T-helper 17 cell (primary cell): ENCODE data around the gene EHD3. TPM values are rescaled to one million over a fixed set of nuclear protein-coding genes. Genes with fewer than 3 reads are reported as not detected.

Source experiments
- ATAC-seq: fragments of 150-1000 bp; cut with Tn5 transposase; 2 replicates; pipeline ENCODE4 v1.10.0; 2021; ENCODE audit warnings: mild to moderate bottlenecking, moderate library complexity
- DNase-seq, 3 donors: peaks; one replicate each; pipeline versions ENCODE4 v3.0.0 to v3.0.0-alpha.2; 2020 to 2021
- H3K9me3 ChIP-seq: one replicate; pipeline ENCODE4 v1.7.0; 2013; ENCODE audit warnings: low read length, mild to moderate bottlenecking; ENCODE audit not compliant: control insufficient read depth, poor library complexity, severe bottlenecking
- H3K27ac Mint-ChIP-seq: one replicate; pipeline ENCODE4 v1.8.0; 2022; ENCODE audit warnings: mild to moderate bottlenecking, moderate library complexity, mixed read lengths
- H3K27me3 Mint-ChIP-seq: one replicate; pipeline ENCODE4 v1.8.0; 2022; ENCODE audit warnings: mixed read lengths
- H3K36me3 Mint-ChIP-seq: one replicate; pipeline ENCODE4 v1.8.0; 2022; ENCODE audit warnings: low read depth, mixed read lengths
- H3K4me1 Mint-ChIP-seq: one replicate; pipeline ENCODE4 v1.8.0; 2022; ENCODE audit warnings: mild to moderate bottlenecking, mixed read lengths
- H3K4me3 Mint-ChIP-seq: one replicate; pipeline ENCODE4 v1.8.0; 2022; ENCODE audit warnings: mild to moderate bottlenecking, moderate library complexity, mixed read lengths
- total RNA-seq, 4 donors: library from RNA in 2 of 4; stranded (reverse) in 2 of 4; gene quantifications; one replicate each; pipeline ENCODE4 v1.2.3 and lab custom pipeline; 2022 to 2026

The EHD3 gene
- total RNA-seq, 2 donors from 2014 or later: 3.9 to 23.5 TPM

DNA sequence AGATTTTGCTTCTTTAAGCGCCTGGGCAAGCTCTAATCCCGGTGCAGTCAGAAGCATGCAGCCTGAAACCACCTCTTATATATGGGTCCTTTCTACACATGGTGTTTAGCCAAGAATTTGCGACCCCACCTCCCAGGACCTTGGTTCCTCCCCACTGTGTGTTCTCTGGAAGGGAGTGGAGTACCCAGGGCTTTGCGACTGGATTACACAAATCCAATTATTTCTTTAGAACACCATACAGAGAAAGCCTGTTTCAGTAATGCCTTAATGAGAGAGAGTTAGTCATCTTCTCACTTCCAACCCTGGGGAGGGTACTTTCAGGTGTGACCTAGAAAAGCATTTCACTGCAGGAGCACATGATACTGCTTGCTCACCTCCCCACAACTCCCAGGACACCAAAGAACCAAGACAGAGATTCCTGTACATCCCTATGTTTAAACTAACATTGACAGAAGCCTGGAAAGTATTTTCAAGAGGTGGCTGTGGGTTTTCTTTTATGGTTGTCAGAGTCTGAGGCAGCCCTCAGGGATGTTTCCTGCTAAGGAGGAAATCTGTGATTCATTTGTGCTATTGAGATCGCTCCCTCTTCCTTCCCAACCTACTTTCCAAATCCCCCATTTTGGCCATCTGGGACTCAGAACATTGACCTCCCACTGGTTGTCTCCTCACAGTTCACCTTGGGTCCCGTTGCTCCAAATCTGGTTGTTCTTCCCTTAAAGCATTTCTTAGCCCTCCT lies 16.3 kb upstream of the EHD3 start, which contains the start of gene CAPN14:
Gene CAPN14, minus strand, starts transcription at position 51 of the 736 bp plus-strand sequence. CDS start 12,068 bp downstream, outside the sequence.
- ATAC-seq: no peak
- Mint-ChIP-seq H3K4me3 (no peak within 1 kb of the TSS), H3K27me3 (peaks cover 36% of the 10 kb centered on the region), H3K4me1 (peaks cover 2% of the 10 kb centered on the region), H3K36me3 (peaks cover 2% of the 10 kb centered on the region), H3K27ac (no peak within 1 kb of the TSS)
- no peaks in the 10 kb centered on the region for H3K9me3 ChIP-seq
- no peak for DNase-seq

DNA sequence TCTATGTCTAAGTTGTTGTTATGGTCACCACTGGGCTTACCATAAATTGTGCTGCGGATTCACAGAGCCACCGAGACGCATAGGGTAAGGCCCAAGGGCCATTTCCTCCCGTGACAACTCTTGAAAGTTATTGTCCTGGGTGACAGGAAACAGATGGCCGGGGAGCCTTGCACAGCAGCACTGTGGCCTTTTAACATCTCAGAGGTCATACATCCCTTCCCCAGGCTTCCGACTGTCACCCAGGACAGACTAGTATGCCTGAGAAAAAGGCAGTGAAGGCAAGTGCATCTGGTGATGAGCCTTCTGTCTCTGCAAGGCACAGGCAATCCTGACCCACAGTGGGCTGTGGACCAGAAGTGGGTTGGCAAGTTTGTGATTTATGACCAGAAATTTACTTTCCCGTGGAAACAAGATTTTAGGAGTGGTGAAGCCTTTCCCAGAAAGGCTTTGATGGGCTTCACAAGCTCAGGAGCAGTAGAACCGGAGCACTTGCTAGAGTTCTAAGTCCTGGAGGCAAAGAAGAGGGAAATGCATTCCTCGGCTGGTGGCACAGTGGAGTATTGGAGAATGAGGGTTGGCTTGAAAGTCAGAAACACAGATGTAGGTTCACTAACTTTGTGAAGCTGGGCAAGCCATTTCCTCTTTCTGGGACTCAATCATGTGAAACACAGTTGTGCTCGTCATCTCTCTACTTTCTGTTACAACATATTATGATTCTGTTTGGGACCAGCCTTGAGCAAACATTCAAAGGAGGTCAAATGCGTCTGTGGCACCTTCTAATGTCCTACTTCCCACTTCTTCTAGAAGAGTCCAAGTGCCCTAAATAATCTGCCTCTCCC lies 14.6 kb upstream of the EHD3 start:
- H3K9me3 ChIP-seq: no peaks in the 10 kb centered on the region
- ATAC-seq (peak; percentile 77), DNase-seq (no peak)
- Mint-ChIP-seq H3K36me3 (peaks cover 2% of the 10 kb centered on the region), H3K4me1 (peaks cover 2% of the 10 kb centered on the region), H3K27me3 (peaks cover 52% of the 10 kb centered on the region), H3K27ac (peak overlapping the region; percentile 51), H3K4me3 (peak overlapping the region; percentile 37)

DNA sequence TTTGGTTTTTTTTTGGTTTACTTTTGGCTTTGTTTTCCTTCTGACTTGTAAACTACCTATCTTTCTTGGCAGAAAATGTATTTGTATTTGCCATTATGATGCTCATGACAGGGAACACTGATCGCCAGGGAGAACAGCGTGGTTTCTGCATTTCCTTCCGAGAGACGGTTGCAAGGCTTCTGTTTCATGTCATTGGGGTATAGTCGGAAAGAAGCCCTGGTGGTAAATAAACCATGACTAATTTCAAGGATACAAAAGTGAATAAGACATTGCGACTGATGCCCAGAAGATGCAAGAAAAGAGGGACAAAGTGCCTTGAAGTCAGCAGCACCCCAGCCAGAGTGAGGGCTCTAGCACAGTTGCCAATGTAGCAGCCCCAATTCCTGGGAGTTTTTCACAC lies 12.4 kb upstream of the EHD3 start:
- H3K4me1 Mint-ChIP-seq: peaks cover 2% of the 10 kb centered on the region
- ATAC-seq (no peak), DNase-seq (no peak)
- H3K27me3 Mint-ChIP-seq: peaks cover 55% of the 10 kb centered on the region
- H3K36me3 Mint-ChIP-seq: peaks cover 2% of the 10 kb centered on the region
- H3K27ac Mint-ChIP-seq: no peak overlapping the region
- H3K4me3 Mint-ChIP-seq: no peak overlapping the region
- no peaks in the 10 kb centered on the region for H3K9me3 ChIP-seq

GRCh38 chr2:31222071-31222470 lies 11.9 kb upstream of the EHD3 start:
- H3K27me3 Mint-ChIP-seq: peaks cover 60% of the 10 kb centered on the region
- peaks cover 2% of the 10 kb centered on the region for H3K4me1 Mint-ChIP-seq
- no peak overlapping the region for H3K27ac Mint-ChIP-seq
- no peak overlapping the region for H3K4me3 Mint-ChIP-seq
- no peaks in the 10 kb centered on the region for H3K9me3 ChIP-seq
- peaks cover 2% of the 10 kb centered on the region for H3K36me3 Mint-ChIP-seq
- DNase-seq (no peak), ATAC-seq (no peak)

- ATAC-seq (no peak), DNase-seq (no peak)
- Mint-ChIP-seq H3K27me3 (peaks cover 70% of the 10 kb centered on the region), H3K4me3 (no peak overlapping the region), H3K27ac (no peak overlapping the region), H3K4me1 (peaks cover 2% of the 10 kb centered on the region), H3K36me3 (peaks cover 4% of the 10 kb centered on the region)
- H3K9me3 ChIP-seq: no peaks in the 10 kb centered on the region
Measured at GRCh38 chr2:31223026-31223425, 10.9 kb upstream of the EHD3 start.

DNA sequence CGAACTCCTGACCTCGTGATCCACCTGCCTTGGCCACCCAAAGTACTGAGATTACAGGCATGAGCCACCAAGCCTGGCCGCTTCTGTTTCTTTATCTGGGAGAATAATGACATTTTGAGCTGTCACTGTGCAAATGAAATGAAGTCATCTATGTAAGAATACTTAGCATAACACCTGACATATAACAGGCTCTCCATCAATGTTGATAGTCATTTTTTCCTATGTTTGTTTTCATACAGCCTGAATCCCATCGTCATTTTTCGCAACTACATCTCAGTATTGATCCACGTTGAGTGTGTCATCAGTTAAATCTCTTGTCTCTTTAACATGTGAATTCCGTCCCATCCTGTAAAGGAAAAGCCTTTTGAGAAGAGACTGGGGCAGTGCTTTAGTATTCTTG lies 10.2 kb upstream of the EHD3 start:
- no peak for ATAC-seq
- peaks cover 4% of the 10 kb centered on the region for H3K36me3 Mint-ChIP-seq
- no peak overlapping the region for H3K27ac Mint-ChIP-seq
- peaks cover 2% of the 10 kb centered on the region for H3K4me1 Mint-ChIP-seq
- no peak overlapping the region for H3K4me3 Mint-ChIP-seq
- peaks cover 71% of the 10 kb centered on the region for H3K27me3 Mint-ChIP-seq
- DNase-seq: no peak
- no peaks in the 10 kb centered on the region for H3K9me3 ChIP-seq

DNA sequence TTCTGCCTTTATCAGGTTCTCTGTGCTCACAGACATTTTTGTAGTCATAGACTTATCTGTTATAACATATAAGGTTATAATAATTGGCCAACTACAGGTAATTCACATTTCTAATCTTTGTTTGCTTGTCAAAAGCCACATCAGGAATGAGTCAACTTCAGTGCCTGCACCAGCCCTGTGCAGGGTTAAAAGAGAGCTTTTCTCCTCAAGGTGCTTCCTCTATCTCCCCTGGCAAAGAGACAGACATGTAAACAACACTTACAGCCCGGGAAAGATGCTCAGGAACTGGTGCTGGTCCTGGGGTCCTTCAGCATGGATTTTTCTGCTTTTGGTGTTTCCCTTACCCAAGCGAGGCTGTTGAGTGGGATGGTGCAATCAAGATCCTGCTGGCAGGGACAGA lies 7.7 kb upstream of the EHD3 start:
- H3K27ac Mint-ChIP-seq: no peak overlapping the region
- DNase-seq (no peak), ATAC-seq (no peak)
- H3K27me3 Mint-ChIP-seq: peaks cover 62% of the 10 kb centered on the region
- peaks cover 2% of the 10 kb centered on the region for H3K4me1 Mint-ChIP-seq
- peaks cover 4% of the 10 kb centered on the region for H3K36me3 Mint-ChIP-seq
- H3K4me3 Mint-ChIP-seq: no peak overlapping the region
- no peaks in the 10 kb centered on the region for H3K9me3 ChIP-seq

GRCh38 chr2:31227110-31227509 lies 6.8 kb upstream of the EHD3 start:
- no peak for ATAC-seq
- DNase-seq: no peak
- Mint-ChIP-seq H3K36me3 (peaks cover 2% of the 10 kb centered on the region), H3K27me3 (peaks cover 56% of the 10 kb centered on the region), H3K4me3 (no peak overlapping the region), H3K4me1 (peaks cover 2% of the 10 kb centered on the region), H3K27ac (no peak overlapping the region)
- no peaks in the 10 kb centered on the region for H3K9me3 ChIP-seq

GRCh38 chr2:31227711-31228125 lies 6.2 kb upstream of the EHD3 start:
- ATAC-seq (no peak), DNase-seq (no peak)
- no peaks in the 10 kb centered on the region for H3K9me3 ChIP-seq
- Mint-ChIP-seq H3K4me3 (no peak overlapping the region), H3K36me3 (peaks cover 2% of the 10 kb centered on the region), H3K27me3 (peaks cover 50% of the 10 kb centered on the region), H3K4me1 (peaks cover 3% of the 10 kb centered on the region), H3K27ac (no peak overlapping the region)

- ATAC-seq: no peak
- H3K27ac Mint-ChIP-seq: no peak overlapping the region
- DNase-seq: no peak
- H3K4me3 Mint-ChIP-seq: no peak overlapping the region
- H3K36me3 Mint-ChIP-seq: peaks cover 2% of the 10 kb centered on the region
- no peaks in the 10 kb centered on the region for H3K9me3 ChIP-seq
- peaks cover 11% of the 10 kb centered on the region for H3K4me1 Mint-ChIP-seq
- H3K27me3 Mint-ChIP-seq: peaks cover 41% of the 10 kb centered on the region
Measured at GRCh38 chr2:31228717-31229116, 5.2 kb upstream of the EHD3 start.

DNA sequence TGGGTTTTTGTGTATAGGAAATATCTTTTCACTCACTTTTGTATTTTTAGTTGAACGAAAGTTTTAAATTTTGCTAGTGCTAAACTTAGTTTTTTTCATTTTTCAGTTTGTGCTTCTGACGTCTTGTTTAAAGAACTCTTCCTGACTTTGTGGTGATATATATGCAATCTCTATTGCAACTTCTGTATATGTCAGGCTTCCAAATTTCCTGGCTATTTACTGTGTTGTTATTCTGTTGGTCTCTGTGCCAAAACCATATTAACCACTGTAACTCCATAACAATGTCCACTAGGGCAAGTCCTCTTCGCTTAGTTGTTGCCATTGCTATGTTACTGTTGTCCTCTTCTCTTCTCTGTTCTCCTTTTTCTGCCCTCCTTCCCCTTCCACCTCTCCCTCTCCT lies 3.2 kb upstream of the EHD3 start:
- Mint-ChIP-seq H3K27ac (no peak overlapping the region), H3K36me3 (peaks cover 2% of the 10 kb centered on the region)

DNA sequence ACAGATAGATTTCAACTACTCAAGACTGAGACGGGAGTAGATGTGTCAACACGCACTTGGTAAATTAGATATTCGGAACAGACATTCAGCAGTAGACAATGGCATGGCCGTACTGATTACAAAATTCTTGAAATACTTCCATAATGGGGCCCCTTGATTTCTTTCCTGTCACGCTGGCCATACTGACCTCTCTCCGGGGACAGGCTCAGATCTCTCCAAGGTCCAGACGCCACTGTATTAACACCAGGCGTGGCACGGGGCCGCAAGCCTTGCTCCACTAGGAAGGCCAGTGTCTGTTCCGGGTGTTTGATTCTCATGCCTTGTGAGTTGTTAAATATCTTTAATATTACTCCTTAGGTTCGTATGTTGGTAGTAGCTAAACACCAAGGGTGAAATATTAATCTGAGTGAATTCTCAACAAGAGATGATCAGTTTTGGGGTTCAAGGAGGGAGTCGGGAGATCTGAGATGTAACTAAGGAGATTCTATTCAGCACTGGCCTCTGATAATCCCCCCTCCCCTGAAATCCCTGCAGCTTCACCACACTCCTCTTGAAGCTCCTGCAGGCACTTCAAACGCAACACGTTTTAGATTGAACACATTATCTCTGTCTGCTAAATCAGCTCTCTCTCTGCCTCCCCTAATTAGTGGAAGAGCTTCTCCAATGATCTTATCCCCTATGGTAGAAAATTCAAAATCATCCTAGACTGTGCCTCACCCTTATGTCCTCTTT lies 2.2 kb upstream of the EHD3 start:
- no peak overlapping the region for H3K27ac Mint-ChIP-seq
- ATAC-seq (no peak), DNase-seq (no peak)
- H3K36me3 Mint-ChIP-seq: peaks cover 2% of the 10 kb centered on the region
- H3K27me3 Mint-ChIP-seq: peaks cover 30% of the 10 kb centered on the region
- peaks cover 19% of the 10 kb centered on the region for H3K4me1 Mint-ChIP-seq
- H3K9me3 ChIP-seq: no peaks in the 10 kb centered on the region
- no peak overlapping the region for H3K4me3 Mint-ChIP-seq

More for the DNA sequence above, 3.2 kb upstream of the EHD3 start:
- H3K4me3 Mint-ChIP-seq: no peak overlapping the region
- no peaks in the 10 kb centered on the region for H3K9me3 ChIP-seq
- H3K4me1 Mint-ChIP-seq: peaks cover 19% of the 10 kb centered on the region
- ATAC-seq: no peak
- H3K27me3 Mint-ChIP-seq: peaks cover 35% of the 10 kb centered on the region
- no peak for DNase-seq

DNA sequence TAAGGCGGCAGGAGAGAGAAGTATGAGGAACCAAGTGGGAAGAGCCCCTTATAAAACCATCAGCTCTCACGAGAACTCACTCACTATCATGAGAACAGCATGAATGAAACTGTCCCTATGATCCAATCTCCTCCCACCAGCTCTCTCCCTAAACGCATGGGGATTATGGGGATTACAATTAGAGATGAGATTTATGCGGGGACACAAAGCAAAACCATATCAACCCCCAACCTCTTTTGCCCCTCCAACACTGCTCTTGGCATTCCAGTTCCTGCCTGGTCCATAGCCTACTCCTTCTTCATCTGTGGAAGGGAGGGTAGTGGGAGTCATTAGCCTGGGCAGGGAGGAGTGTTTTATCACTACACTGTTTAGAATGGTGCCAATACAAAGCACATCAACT lies 1.4 kb upstream of the EHD3 start:
- no peaks in the 10 kb centered on the region for H3K9me3 ChIP-seq
- H3K27ac Mint-ChIP-seq: no peak overlapping the region
- H3K4me3 Mint-ChIP-seq: no peak overlapping the region
- ATAC-seq (no peak), DNase-seq (no peak)
- peaks cover 20% of the 10 kb centered on the region for H3K4me1 Mint-ChIP-seq
- H3K36me3 Mint-ChIP-seq: peaks cover 1% of the 10 kb centered on the region
- H3K27me3 Mint-ChIP-seq: peaks cover 21% of the 10 kb centered on the region
